Activated T-cell treated with anti-CD3 and anti-CD28 coated beads for 48 hours (primary cell): ENCODE results near the gene AKNA.

ENCODE experiments used
- DNase-seq: peaks from one replicate; pipeline ENCODE4 v3.0.0-alpha.2; 2020; ENCODE audit warnings: low read depth

The AKNA gene

GRCh38 chr9:114362394-114362793 lies 25.4 kb downstream of the AKNA start:
- no peak for DNase-seq

- no peak for DNase-seq
Measured at GRCh38 chr9:114361542-114361941, 26.2 kb downstream of the AKNA start.

- no peak for DNase-seq
Measured at GRCh38 chr9:114359801-114360200, 28.0 kb downstream of the AKNA start.

- no peak for DNase-seq
Measured at GRCh38 chr9:114357911-114358328, 29.9 kb downstream of the AKNA start.

- no peak for DNase-seq
Measured at GRCh38 chr9:114357360-114357759, 30.4 kb downstream of the AKNA start.

- no peak for DNase-seq
Measured at GRCh38 chr9:114356792-114357191, 31.0 kb downstream of the AKNA start.

- no peak for DNase-seq
Measured at GRCh38 chr9:114355821-114356220, 32.0 kb downstream of the AKNA start.

- no peak for DNase-seq
Measured at GRCh38 chr9:114351932-114352331, 35.9 kb downstream of the AKNA start.

GRCh38 chr9:114350636-114351401 lies 37.0 kb downstream of the AKNA start:
- DNase-seq, result no peak

GRCh38 chr9:114349713-114350480 lies 37.9 kb downstream of the AKNA start:
- no peak for DNase-seq

- peak; percentile 88 for DNase-seq
Measured at GRCh38 chr9:114348906-114349482, 38.8 kb downstream of the AKNA start.

- no peak for DNase-seq
Measured at GRCh38 chr9:114348261-114348905, 39.4 kb downstream of the AKNA start.

- no peak for DNase-seq
Measured at GRCh38 chr9:114347675-114348074, 40.1 kb downstream of the AKNA start.

- no peak for DNase-seq
Measured at GRCh38 chr9:114346146-114346545, 41.6 kb downstream of the AKNA start.

GRCh38 chr9:114345493-114346065 lies 42.2 kb downstream of the AKNA start:
- no peak for DNase-seq

- DNase-seq, result no peak
Measured at GRCh38 chr9:114344692-114345091, 43.1 kb downstream of the AKNA start.

- no peak for DNase-seq
Measured at GRCh38 chr9:114344188-114344566, 43.6 kb downstream of the AKNA start.

- DNase-seq, result no peak
Measured at GRCh38 chr9:114343471-114344187, 44.2 kb downstream of the AKNA start.

GRCh38 chr9:114342755-114343440 lies 44.9 kb downstream of the AKNA start:
- DNase-seq, result no peak

- DNase-seq, result no peak
Measured at GRCh38 chr9:114341991-114342390, 45.8 kb downstream of the AKNA start.
